ENCODE measurements around the gene CLEC2A.

The CLEC2A gene

DNA sequence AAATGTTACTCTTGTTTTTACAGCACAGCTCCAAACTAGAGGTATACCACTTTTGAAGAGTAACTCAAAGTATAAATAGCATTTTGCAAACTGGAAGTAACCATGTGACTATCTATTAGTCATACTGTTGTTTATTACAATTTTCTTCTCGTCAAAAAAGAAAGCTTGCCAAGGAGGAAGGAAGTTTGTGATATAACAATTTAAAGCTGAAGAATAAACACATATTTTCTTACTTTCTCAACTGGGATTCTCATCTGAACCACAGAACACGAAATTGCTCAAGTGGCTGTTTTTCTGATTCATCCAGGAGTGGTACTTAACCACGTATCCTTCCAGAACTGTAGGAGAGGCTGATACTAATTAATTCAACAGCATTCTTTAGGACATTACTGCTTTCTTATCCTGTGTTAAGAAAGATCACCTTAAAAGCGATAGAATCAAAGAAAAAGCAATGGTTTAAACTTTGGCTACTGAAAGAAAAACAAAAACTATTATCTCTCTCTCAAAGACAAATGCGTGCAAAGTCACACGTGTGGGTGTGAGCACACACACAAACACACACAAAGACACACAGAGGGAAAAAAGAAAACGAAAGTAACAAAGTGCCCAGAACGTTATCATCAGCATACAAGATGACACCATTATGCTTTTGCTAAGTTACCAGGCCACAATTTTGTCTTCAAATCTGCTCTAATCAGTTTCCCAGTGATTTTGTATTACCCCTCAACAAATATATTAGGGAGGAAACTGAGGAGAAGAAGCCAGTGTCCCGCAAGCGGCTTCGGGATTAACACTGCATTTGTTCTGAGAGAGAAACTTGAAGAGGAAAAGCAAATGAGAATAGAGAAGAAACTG lies 62.6 kb downstream of the CLEC2A start, which contains the start of gene CLEC2B:
TSS of gene CLEC2B (minus strand) at position 48 of the 855 bp plus-strand sequence.
- peak within 1 kb of the TSS in 6 of 11 experiments; percentile 6 to 78 (median 60); a peak in 11 of 22 replicates for H3K27ac ChIP-seq

GRCh38 chr12:9868951-9869306 lies 63.2 kb downstream of the CLEC2A start:
- H3K4me1 ChIP-seq = peaks cover 0 to 13% (median 5%) of the 10 kb centered on the region in 10 experiments; a peak in 8 of 20 replicates
- peak overlapping the region in 2 of 11 experiments; percentile 71 to 75; a peak in 5 of 22 replicates for H3K9ac ChIP-seq
- TF ChIP-seq Cebpa-rat (IDR thresholded peaks at IDR 0.05) = no peak
- peaks cover 46 to 72% (median 62%) of the 10 kb centered on the region in 11 experiments for H3K27me3 ChIP-seq
- H3K27ac ChIP-seq = peak overlapping the region in 3 of 11 experiments; percentile 72 to 78 (median 75); a peak in 6 of 22 replicates
- H3K4me3 ChIP-seq = peak overlapping the region in 6 of 10 experiments; percentile 42 to 67 (median 59); a peak in 10 of 20 replicates
- peaks cover 0 to 8% (median 3%) of the 10 kb centered on the region in 11 experiments; a peak in 9 of 22 replicates for H3K9me3 ChIP-seq (replicated peaks in 1 of 11)
- peak overlapping the region in 9 of 11 experiments; percentile 54 to 90 (median 73); a peak in 14 of 22 replicates for H3K4me2 ChIP-seq
- H4K20me1 ChIP-seq = no peaks in the 10 kb centered on the region; a peak in 2 of 22 replicates
- no peaks in the 10 kb centered on the region for H3K36me3 ChIP-seq

More for the DNA sequence above, 62.6 kb downstream of the CLEC2A start, which contains the start of gene CLEC2B:
- Histone ChIP-seq H3K9ac (peak within 1 kb of the TSS in 7 of 11 experiments; percentile 2 to 75 (median 71); a peak in 13 of 22 replicates), H3K4me3 (peak within 1 kb of the TSS; percentile 36 to 67 (median 44); a peak in 16 of 20 replicates), H3K4me1 (peaks cover 0 to 13% (median 5%) of the 10 kb centered on the region in 10 experiments; a peak in 8 of 20 replicates), H3K27me3 (peaks cover 46 to 72% (median 62%) of the 10 kb centered on the region in 11 experiments), H3K9me3 (replicated peaks in 1 of 11) (peaks cover 0 to 6% (median 0%) of the 10 kb centered on the region in 11 experiments; a peak in 2 of 22 replicates), H3K4me2 (peak within 1 kb of the TSS; percentile 33 to 90 (median 67)), H3K36me3 (no peaks in the 10 kb centered on the region), H4K20me1 (no peaks in the 10 kb centered on the region; a peak in 2 of 22 replicates)
- TF ChIP-seq Cebpa-rat (IDR thresholded peaks at IDR 0.05) = no peak

DNA sequence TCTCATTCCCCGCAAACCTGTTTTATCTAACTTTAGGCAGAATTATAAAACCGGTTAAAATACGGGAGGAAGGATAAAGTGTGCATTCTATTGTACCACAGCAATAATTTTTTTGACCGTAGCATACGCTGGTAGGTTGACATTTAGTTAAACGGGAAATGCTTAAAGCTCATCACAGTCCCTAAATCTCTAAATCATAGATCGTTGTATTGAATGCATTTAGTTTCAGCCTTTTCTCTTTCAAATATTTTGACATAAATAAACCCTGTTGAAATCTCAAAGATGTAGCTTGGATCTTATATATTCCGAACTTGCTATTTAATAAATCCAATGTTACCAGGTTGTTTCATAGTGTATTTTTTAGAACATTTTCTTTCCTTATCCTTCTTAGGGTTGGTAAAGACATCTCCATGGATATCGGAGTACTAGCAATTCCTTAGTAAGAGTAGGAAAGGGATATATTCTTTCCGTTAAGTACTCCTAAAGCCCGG lies 63.8 kb downstream of the CLEC2A start:
- Histone ChIP-seq H3K4me3 (peak overlapping the region in 2 of 10 experiments; percentile 57 to 63; a peak in 3 of 20 replicates), H4K20me1 (no peaks in the 10 kb centered on the region; a peak in 2 of 22 replicates), H3K36me3 (no peaks in the 10 kb centered on the region), H3K27ac (no peak overlapping the region), H3K27me3 (peaks cover 46 to 72% (median 62%) of the 10 kb centered on the region in 11 experiments), H3K4me1 (peaks cover 0 to 13% (median 5%) of the 10 kb centered on the region in 10 experiments; a peak in 8 of 20 replicates), H3K9ac (no peak overlapping the region), H3K9me3 (replicated peaks in 1 of 11) (peaks cover 0 to 13% (median 7%) of the 10 kb centered on the region in 11 experiments; a peak in 9 of 22 replicates), H3K4me2 (peak overlapping the region in 4 of 11 experiments; percentile 73 to 90 (median 80); a peak in 5 of 22 replicates)
- no peak for TF ChIP-seq Cebpa-rat (IDR thresholded peaks at IDR 0.05)

DNA sequence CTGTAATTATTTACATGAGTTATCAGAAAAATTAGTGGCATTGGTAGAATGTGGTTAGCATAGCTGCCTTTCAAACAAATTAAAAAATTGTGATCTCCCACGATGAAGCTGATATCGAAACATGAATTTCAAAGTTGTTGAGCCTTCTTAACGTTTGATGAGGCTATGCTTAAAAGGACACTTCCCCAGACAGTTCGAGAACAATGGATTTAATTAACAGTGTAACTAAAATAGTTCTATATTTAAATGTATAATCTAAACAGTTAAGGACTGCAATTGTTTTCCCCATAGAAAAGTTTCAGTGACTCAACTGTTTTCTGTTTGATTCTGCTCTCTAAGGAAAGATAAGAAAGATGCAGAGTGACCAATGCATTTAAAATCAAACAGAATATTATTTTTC lies 64.6 kb downstream of the CLEC2A start:
- H3K4me3 ChIP-seq = no peak overlapping the region
- H3K9me3 ChIP-seq (replicated peaks in 1 of 11) = peaks cover 0 to 17% (median 7%) of the 10 kb centered on the region in 11 experiments; a peak in 9 of 22 replicates
- no peak for TF ChIP-seq Cebpa-rat (IDR thresholded peaks at IDR 0.05)
- H3K27ac ChIP-seq = no peak overlapping the region
- no peak overlapping the region for H3K9ac ChIP-seq
- no peak overlapping the region for H3K4me2 ChIP-seq
- H3K27me3 ChIP-seq = peaks cover 46 to 72% (median 62%) of the 10 kb centered on the region in 11 experiments
- no peaks in the 10 kb centered on the region; a peak in 2 of 22 replicates for H4K20me1 ChIP-seq
- peaks cover 0 to 13% (median 5%) of the 10 kb centered on the region in 10 experiments; a peak in 8 of 20 replicates for H3K4me1 ChIP-seq
- no peaks in the 10 kb centered on the region for H3K36me3 ChIP-seq

DNA sequence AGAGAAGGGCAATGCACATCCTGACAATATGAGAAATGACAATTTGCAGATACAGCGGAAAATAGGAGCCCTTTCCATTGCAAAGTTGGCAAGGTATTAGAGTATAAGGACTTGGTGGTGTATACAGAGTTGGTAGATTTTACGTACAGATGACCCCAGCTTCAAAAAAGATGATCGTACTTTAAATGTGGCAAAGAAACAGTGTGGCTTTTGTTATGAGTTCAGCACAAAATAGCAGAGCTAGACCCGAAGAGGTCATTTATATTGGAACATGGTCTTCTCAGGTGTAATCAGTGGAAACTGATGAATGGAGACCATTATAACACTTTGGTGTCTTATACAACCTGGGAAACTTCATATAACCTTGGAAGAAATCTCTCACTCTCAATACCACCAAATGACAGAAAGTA lies 65.3 kb downstream of the CLEC2A start:
- Histone ChIP-seq H3K4me2 (no peak overlapping the region), H3K9me3 (replicated peaks in 1 of 11) (peaks cover 0 to 17% (median 7%) of the 10 kb centered on the region in 11 experiments; a peak in 9 of 22 replicates), H4K20me1 (no peaks in the 10 kb centered on the region; a peak in 2 of 22 replicates), H3K4me1 (peaks cover 0 to 13% (median 5%) of the 10 kb centered on the region in 10 experiments; a peak in 8 of 20 replicates), H3K4me3 (no peak overlapping the region), H3K9ac (no peak overlapping the region), H3K36me3 (no peaks in the 10 kb centered on the region), H3K27me3 (peaks cover 46 to 71% (median 62%) of the 10 kb centered on the region in 11 experiments), H3K27ac (no peak overlapping the region)
- TF ChIP-seq Cebpa-rat (IDR thresholded peaks at IDR 0.05) = no peak

DNA sequence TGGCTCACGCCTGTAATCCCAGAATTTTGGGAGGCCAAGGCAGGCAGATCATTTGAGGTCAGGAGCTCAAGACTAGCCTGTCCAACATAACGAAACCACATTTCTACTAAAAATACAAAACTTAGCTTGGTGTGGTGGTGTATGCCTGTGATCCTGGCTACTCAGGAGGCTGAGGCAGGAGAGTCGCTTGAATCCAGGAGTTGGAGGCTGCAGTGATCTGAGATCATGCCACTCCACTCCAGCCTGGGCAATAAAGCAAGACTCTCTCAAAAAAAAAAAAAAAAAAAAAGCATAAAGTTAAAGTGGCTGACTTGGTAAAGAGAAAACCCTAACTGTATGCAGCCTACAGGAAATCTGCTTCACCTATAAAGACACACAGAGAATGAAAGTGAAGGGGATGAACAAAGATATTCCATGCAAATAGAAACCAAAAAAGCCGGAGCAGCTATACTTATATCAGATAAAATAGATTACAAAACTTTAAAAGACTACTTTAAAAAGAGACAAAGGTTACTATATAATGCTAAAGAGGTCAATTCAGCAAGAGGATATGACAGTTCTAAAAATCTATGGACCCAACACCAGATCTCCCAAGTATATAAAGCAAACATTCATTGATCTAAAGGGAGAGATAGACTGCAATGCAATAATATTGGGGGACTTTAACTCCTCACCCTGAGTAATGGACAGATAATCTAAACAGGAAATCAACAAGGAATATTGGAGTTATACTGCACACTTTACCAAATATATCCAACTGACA lies 67.1 kb downstream of the CLEC2A start:
- no peak overlapping the region for H3K4me3 ChIP-seq
- H3K36me3 ChIP-seq = no peaks in the 10 kb centered on the region
- H4K20me1 ChIP-seq = no peaks in the 10 kb centered on the region; a peak in 2 of 22 replicates
- H3K27me3 ChIP-seq = peaks cover 38 to 55% (median 54%) of the 10 kb centered on the region in 11 experiments
- peaks cover 0 to 13% (median 5%) of the 10 kb centered on the region in 10 experiments; a peak in 7 of 20 replicates for H3K4me1 ChIP-seq
- no peak overlapping the region for H3K27ac ChIP-seq
- no peak overlapping the region for H3K9ac ChIP-seq
- no peak overlapping the region for H3K4me2 ChIP-seq
- peaks cover 0 to 17% (median 7%) of the 10 kb centered on the region in 11 experiments; a peak in 9 of 22 replicates for H3K9me3 ChIP-seq (replicated peaks in 1 of 11)
- TF ChIP-seq Cebpa-rat (IDR thresholded peaks at IDR 0.05) = no peak

Measured in BLaER1 treated with 17β-estradiol and CSF1 and Interleukin-3, amounts not matched to agents 10 nM and 100 nM (cell line).